ENCODE measurements around the gene WDR74.
"Not testable (repeated sequence)": the region's sequence is repeated elsewhere in the genome, so short reads cannot be mapped to it uniquely, and the experiment has no call there.

The WDR74 gene

DNA sequence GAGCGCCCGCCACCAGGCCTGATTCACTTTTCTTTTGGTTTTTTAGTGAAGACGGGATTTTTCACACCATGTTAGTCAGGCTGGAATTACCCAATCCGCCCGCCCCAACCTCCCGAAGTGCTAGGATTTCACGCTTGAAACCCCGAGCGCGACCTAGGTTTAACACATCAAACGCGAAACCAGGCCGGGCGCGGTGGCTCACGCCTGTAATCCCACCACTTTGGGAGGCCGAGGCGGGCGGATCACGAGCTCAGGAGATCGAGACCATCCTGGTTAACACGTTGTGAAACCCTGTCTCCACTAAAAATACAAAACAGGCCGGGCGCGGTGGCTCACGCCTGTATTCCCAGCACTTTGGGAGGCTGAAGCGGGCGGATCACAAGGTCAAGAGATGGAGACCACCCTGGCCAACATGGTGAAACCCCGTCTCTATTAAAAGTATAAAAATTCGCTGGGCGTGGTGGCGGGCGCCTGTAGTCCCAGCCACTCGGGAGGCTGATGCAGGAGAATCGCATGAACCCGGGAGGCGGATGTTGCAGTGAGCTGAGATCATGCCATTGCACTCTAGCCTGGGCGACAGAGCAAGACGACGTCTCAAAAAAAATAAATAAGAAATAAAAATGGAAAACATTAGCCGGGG lies 1.5 kb upstream of the WDR74 start:
- peak; percentile 90 for DNase-seq (ENCODE audit: low read depth)

DNA sequence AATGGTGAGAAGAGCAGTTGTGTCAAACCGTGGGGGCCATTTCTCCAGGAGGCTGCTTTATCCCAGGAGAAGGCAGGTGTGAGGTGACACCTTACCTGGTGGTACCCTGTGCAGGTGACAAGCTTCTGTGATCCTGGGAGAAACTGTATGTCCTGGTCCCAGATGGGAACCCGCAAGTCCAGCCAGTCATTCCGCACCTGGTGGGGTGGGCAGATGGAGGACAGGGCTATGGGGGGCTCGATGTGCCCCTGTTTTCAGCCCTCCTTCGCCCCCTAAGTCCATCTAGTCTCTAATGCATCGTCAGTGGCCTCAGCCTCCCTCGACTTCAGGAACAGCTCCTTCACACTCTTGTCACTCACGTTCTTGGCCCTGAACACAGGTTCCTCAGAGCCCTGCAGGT lies 4.1 kb downstream of the WDR74 start:
- no peak for DNase-seq (ENCODE audit: low read depth)

DNA sequence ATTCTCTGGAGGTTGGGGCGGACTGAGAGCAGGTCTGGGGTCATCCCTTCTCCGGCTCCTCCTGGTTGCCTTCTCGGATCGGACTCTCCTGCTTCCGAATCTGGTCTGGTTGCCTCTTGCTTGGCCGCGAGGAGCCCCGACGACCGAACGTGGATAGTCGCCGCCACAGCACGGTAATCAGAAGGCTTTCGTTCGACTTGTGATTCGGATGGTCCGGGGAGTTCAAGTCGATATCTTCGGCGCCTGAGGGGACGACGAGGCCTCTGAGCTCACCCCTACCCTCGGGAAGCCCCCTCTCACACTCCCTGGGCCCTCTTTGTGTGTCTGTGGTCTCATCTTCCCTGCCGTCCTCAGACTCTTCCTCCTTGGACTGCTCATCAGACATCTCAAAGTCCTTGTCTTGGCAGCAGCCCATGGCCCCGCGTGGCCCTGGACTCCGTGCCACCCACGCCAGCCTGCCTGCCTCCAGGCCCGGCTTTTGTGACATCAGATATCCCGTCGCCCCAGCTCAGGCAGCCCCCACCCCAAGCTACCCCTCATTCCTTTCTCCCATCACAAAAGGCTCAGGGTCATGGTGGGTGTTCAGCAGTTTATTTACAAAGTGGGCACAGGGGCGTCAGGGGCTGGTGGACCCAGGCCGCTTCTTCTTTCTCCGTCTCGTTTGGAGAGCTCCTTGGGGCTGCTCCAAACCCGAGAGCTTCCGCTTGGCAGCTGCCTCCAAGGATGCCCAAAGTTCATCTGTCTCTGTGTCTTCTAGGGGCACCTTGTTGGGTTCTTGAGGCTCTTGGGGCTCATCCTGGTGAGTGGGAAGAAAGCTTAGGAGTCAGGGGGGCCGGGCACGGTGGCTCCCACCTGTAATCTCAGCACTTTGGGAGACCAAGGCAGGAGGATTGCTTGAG lies 6.8 kb downstream of the WDR74 start, which contains the start of gene TEX54:
TEX54 (minus strand) TSS at position 506 of the 899 bp plus-strand sequence.
- peak; percentile 45 for DNase-seq (ENCODE audit: low read depth)

DNA sequence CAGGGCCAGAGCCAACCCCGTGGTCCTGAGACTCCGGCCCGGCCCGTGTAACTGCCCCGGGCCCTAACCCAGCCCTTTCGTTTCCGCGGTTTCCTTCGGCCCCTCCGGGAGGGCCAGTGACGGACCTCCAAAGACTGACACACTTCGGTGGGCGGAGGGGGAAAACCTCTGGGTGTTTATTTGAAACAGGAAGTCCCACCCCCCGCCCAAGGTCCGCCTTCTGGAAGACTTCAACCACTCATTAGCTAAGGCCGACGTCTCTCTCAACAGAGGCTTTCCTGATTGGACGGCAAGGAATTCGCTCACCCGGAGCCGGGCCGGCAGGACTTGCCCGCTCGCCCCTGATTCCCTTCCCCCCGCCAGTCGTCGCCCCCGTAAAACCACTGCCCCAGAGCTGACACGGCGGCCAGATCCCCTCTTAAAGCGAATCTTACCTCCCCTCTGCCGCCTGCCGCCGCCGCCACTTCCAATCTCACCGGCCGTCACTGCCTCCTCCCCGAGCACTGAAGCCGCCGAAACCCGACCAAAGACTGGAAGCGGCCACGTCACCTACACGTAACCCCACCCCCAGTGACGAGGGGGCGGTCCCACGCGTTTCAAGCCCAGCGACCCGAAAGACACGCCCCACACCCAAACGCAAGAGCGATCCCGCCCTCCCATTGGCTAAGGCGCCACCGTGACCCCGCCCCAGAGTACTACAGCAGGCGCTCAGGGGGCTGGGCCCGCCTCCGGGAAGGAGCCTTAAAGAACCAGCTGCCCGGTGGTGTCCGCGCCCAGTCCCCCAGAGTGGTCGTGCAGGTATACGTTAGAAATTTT lies 7.7 kb downstream of the WDR74 start, which contains the start of gene STX5:
STX5 (minus strand) TSS at position 532 of the 816 bp plus-strand sequence. CDS start 808 bp downstream, outside the sequence.
- DNase-seq (ENCODE audit: low read depth) = peak; percentile 98

DNA sequence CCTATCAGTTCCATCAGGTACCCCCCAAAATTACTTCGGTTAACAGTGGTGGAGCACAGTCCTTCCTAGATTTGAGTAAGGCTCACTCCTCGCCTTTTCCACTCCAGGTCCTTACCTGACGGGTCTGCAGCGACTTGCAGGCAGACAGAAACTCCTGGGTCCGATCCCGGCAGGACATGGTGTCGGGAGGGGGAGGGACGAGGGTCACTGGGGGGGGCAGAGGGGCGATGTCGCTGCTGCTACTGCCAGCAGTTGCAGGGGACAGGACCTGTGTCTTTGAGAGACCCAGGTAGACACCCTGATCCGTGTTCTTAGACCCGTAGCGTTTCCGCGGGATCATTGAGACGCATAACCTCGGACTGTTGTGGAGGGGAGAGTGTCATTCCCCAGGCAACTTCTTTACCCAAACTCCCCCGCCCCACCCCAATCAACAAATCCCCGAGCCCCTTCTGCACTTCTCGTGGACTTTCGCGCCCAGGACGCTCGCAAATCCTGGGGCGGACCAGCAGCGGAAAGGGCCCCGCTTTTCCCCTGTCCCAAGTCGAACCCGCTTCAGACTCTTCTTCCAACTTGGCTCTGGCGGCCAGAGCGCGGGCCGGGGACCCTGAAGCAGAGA lies 8.4 kb downstream of the WDR74 start:
- no peak for DNase-seq (ENCODE audit: low read depth)

DNA sequence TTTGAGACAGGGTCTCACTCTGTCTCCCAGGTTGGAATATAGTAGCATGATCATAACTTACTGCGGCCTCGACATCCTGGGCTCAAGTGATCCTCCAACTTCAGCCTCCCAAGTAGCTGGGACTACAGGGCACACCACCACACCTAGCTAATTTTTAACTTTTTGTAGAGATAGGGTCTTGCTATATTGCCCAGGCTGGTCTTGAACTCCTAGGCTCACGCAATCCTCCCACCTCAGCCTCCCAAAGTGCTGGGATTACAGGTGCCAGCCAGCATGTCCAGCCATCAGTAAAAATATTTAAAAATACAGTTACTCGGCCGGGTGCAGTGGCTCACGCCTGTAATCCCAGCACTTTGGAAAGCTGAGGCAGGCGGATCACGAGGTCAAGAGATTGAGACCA lies 11.3 kb downstream of the WDR74 start:
- DNase-seq (ENCODE audit: low read depth) = not testable (repeated sequence)

DNA sequence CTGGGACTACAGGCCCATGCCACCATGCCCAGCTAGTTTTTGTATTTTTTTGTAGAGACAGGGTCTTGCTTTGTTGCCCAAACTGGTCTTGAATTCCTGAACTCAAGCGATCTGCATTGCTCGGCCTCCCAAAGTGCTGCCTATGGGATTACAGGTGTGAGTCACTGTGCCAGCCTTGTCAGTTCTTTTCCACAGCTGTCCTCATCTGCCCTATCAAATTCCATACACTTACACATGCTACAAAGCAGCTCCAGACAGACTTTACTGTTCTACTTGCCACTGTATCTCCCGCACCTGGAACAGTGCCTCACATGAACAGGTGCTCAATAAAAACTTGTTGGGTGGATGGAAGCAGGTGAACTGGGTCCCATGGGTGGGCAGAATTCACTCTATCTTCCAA lies 15.7 kb downstream of the WDR74 start:
- DNase-seq (ENCODE audit: low read depth) = no peak

DNA sequence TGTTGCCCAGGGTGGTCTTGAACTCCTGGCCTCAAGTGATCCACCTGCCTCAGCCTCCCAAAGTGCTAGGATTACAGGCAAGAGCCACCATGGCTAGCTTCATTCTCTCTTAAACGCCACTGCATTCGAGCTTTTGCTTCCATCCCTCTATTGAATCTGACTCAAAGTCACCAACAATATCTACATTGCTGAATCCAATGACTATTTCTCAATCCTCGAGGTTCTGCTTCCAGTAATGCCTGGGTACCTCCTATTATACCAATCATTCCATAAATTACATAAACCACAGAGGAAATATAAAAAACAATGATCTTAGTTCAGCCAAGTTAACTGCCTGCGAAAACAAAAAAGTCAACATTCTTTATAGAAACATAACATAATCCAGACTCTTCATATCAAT lies 22.3 kb downstream of the WDR74 start:
- no peak for DNase-seq (ENCODE audit: low read depth)

DNA sequence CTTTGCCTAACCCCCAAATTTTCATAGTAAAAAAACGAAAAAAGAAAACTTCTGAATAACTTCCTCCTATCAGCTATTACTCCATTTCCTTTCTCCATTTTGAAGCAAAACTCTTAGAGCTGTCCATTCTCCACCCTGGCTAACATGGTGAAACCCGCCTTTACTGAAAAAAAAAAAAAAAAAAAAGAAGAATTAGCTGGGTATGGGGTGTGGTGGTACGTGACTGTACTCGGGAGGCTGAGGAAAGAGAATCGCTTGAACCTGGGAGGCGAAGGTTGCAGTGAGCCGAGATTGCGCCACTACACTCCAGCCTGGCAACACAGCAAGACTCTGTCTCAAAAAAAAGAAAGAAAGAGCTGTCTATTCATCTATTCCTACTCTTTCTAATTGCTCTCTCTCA lies 22.8 kb downstream of the WDR74 start:
- no peak for DNase-seq (ENCODE audit: low read depth)

DNA sequence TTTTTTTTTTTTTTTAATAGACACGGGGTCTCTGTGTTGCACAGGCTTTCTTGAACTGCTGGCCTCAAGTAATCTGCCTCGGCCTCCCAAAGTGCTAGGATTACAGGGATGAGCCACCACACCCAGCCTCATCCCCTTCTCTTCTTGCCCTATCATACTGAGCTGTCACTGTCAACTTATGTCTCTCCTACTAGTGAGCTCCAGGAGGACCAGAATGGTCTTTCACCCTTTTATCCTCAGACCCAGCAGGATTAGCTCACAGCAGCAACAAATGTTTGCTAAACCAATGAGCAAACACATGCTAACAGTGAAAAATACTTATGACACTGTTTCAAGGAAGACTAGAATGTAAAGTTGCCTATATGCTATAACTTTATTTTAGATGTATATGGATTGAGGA lies 27.7 kb downstream of the WDR74 start:
- DNase-seq (ENCODE audit: low read depth) = no peak

DNA sequence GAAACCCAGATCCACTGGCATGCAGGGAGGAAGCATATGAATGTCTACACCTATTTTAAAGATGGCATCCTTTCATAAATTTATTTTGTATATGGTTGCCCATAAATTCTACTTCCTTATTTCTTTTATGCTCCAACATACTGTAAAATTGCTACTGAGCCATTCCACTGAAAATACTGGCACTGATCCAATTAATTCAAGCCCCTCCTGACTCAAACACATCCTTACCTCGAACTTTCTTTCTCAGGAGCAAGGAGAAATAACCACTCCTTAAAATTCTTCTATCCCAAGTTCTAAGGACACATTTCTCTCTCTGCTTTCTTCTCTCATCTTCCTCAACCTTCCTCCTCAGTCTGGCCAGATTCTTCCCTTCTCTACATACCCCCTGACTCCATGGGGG lies 28.6 kb downstream of the WDR74 start:
- DNase-seq (ENCODE audit: low read depth) = no peak

DNA sequence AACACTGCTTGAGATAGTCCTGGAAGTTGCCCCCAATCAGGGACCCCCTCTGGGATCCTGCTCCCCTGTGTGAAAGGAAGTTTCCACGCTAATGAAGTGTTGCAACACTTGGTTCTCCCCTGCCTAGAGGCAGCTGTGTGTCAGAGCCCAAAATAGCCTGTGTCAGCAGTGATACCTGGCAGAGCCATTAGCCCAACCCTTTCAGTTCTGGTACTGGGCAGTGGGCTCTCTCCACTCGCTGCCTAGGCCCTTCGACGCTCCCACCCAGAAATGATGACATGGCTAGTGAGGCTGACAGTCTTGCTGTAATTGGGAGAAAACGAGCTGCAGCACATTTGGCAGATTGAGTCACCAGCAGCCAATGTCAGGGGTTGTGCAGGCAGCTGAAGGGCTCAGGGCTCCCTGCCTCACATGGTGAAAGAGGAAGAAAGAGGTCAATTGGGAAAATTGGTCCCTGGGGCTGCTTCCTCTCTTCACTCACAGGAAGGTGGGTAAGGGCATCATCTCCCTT lies 32.7 kb downstream of the WDR74 start:
- DNase-seq (ENCODE audit: low read depth) = peak; percentile 39

DNA sequence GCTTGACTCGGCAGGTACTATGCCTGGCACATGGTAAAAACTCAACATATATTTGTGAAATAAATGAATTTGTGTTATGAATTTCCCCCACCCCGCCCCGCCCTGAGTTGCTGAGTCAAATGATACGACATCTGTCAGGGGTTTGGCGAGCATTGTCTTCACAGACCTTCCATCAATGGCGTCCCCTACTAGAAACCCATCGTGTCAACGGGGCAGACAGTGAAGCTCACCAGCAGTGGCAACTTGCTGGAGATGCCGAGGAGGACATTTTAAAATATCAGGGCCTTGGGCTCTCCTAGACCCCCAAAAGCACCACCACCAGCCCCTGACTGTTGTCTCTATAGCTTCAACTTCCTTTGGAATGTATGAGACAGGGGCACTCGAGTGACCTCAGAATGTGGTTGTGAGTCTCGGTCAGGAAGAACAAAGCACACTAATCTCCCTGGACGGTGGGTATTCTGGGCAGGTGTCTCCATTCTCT lies 33.4 kb downstream of the WDR74 start:
- DNase-seq (ENCODE audit: low read depth) = peak; percentile 11

DNA sequence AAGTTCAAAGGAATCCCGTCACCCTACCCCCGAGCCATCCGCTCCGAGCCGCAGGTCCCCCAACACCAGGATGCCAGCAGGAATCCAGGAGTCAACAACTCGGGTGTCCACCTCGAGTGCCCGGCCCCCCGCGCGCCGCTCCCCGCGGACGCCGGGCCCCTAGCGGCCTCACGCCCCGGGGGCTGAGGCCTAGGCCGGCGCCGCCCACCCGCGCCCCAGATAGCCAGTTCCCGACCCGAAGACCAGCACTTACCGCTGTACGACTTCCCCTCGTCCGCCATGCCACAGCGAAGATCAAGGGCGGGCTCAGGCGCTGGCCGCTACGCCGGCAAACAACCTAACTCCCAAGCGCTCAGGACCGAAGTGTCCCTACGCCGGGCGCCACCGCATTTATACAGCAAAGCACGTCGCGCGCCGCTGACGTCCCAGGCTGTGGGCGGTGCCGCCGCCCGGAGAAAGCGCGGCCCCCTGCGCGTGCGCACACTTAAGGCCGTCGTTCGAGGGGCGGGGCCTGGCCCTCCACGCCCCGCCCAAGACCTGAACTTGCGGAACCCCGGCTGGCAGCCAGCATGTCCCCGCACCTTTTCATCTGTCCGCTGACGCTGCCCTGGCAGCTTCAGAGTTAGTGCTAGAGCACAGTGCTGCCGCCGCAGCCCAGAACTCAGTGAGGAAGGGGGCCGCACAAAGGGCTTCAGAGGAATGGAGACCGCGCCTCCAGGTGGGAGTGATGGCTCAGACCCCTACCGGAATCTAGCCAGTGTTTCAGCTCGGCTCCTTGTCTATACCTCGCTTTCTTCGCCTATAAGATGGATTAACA lies 34.1 kb downstream of the WDR74 start, which contains the start of gene NXF1:
NXF1 (minus strand) TSS at position 365 of the 817 bp plus-strand sequence; CDS start at position 281, 84 bp downstream.
- peak; percentile 91 for DNase-seq (ENCODE audit: low read depth)

DNA sequence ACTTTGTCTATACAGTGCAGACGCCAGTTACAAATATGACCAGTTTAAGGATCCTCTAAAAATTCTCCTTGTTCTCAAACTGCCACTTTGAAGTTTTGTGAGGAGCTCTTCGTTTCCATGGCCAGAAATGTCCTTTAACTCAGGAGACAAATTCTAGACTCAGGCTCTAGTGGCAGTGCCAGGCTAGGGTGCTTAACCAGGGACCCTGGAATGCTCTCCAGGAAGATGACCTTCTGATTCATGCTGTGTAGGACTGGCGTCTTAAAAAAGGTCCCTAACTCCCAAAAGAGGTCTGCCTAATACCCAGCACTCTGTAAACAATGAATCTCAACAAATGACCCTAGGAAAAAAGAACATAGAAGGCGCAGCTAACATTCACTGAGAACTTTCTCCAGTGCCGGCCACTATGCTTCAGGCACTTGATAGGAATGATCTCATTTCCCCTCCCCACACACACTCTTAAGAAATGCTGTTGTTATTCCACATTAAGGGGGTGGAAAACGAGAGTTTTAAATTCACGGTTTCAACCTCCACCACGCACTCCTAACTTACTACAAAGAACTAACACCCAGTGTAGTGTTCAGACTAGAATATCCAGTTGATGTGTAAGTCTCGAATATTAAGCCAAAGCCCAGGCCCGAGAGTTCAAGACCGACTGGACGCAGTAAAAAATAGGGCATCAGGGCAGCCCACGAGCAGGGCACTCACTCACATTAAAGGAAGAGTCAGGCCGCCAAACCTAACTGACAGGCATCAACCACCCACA lies 34.9 kb downstream of the WDR74 start:
- peak; percentile 57 for DNase-seq (ENCODE audit: low read depth)

DNA sequence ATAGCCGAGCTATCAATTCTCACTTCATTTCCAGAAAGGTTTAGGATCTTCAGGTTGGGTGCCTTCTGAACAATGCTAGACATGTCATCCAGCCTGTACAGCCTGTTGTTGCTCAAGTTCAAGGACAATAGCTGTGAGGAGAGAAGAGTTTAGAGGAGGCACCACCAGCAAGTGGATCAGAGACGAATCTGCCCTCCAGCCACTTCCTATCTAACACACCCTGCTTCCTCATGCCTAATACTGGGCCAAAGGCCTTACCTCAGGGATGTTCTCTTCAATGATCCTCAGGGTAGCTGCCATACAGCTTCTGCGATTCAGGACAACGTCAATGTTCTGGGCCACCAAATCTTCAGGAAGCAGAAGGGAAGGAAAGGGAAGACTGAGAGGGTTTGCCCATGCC lies 38.3 kb downstream of the WDR74 start:
- DNase-seq (ENCODE audit: low read depth) = no peak

DNA sequence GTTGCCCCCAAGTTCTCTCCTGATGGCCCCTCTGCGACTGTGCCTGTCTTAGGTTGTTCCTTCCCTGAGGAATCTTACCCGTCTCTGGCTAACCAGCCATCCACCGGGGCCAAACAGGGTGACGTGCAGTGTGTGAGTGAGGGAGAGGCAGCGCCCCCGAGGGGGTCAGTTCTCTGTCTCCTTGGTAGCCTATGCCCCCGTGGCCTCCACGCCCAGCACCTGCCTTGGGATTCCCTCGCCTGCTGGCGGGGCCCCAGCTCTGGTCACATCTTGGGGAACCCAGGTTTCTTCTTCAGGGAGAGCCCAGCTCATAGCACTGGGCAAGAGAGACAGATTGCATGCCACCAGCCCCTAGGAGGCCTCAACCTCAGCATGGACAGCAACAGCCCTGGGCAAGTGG lies 39.9 kb downstream of the WDR74 start:
- no peak for DNase-seq (ENCODE audit: low read depth)

DNA sequence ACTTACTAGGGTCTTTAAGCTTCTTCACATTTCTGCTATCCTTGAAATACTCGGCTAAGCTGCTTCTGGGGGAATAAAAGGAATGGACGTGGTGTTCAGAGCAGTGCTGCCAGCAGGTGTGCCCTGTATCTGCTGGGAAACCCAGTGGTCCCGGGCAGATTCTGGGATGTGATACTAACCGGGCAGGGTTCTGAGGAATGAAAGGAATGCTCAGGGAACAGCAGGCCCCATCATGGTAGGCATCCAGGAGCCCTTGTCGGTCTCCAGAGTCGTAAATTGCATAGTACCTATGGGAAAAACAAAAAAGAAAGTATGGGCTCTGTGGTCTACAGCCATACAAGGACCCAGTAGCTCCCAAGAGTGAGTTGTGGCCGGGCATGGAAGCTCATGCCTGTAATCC lies 43.1 kb downstream of the WDR74 start:
- DNase-seq (ENCODE audit: low read depth) = no peak

DNA sequence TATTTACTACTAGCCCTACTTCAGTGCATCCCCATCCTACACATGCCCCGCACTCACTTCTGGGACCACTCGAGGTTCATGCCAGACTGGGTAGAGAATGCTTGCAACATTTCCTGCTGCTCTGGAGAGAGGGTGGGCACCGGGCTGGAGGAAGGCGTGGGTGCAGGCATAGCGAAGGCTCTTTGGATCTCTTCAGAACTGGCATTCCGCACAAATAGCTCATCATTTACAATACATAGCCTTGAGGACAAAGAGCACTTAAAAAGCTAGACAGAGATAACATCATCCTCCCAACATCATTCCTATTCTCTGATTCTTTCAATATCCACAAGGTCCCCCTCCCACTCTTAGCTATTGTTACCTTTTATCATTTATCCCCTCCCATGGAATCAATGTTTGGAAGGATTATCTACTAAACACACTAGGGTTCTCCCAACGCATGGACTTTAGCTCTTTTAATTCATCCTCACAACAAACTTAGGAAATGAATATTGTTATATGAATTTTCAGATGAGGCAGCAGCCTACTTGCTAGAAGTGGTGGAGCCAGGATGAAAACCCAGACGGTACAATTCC lies 45.1 kb downstream of the WDR74 start:
- DNase-seq (ENCODE audit: low read depth) = peak; percentile 50

All from EH (cell line).